ENCODE data around the gene UBQLN2. TPM values are rescaled to one million over a fixed set of nuclear protein-coding genes. Genes with fewer than 3 reads are reported as not detected.
A peak's percentile ranks its signal among the peaks of the same experiment; 100 is the strongest.

UBQLN2 gene
- total RNA-seq, 3 donors from 2014 or later, result 19.4 to 33.8 (median 20.3) TPM

DNA sequence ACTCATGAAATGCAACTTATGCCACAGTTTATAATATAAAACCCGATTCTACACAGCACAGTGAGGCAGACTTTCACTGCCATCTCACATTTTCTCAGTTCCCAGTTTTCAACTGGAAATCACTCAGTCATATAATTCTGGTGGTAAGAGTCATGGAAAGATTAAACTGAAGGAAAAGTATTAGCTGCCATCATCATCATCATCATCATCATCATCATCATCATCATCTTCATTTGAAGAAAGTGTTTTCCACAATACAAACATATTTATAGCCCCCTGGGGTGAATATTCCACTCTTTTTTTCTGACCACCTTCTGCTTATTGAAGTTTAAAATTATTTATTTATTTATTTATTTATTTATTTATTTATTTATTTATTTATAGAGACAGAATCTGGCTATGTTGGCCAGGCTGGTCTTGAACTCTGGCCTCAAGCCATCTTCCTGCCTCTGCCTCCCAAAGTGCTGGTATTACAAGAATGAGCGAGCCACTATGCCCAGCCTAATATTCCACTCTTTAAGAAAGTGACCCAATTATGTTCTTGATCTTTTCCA lies 6.0 kb upstream of the UBQLN2 start:
- no peaks in the 10 kb centered on the region for H3K36me3 ChIP-seq (ENCODE audit: low read depth)
- no peaks in the 10 kb centered on the region for H3K4me1 ChIP-seq (ENCODE audit: low read depth)
- ATAC-seq (no peak), DNase-seq (no peak)
- no peaks in the 10 kb centered on the region for H3K9me3 ChIP-seq
- H3K4me3 ChIP-seq, result no peak overlapping the region
- intact Hi-C loops (cut with DNase I, micrococcal nuclease), result no loop called here
- TF ChIP-seq, protein P1, sequence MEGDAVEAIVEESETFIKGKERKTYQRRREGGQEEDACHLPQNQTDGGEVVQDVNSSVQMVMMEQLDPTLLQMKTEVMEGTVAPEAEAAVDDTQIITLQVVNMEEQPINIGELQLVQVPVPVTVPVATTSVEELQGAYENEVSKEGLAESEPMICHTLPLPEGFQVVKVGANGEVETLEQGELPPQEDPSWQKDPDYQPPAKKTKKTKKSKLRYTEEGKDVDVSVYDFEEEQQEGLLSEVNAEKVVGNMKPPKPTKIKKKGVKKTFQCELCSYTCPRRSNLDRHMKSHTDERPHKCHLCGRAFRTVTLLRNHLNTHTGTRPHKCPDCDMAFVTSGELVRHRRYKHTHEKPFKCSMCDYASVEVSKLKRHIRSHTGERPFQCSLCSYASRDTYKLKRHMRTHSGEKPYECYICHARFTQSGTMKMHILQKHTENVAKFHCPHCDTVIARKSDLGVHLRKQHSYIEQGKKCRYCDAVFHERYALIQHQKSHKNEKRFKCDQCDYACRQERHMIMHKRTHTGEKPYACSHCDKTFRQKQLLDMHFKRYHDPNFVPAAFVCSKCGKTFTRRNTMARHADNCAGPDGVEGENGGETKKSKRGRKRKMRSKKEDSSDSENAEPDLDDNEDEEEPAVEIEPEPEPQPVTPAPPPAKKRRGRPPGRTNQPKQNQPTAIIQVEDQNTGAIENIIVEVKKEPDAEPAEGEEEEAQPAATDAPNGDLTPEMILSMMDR (IDR thresholded peaks at IDR 0.05), result no peak

DNA sequence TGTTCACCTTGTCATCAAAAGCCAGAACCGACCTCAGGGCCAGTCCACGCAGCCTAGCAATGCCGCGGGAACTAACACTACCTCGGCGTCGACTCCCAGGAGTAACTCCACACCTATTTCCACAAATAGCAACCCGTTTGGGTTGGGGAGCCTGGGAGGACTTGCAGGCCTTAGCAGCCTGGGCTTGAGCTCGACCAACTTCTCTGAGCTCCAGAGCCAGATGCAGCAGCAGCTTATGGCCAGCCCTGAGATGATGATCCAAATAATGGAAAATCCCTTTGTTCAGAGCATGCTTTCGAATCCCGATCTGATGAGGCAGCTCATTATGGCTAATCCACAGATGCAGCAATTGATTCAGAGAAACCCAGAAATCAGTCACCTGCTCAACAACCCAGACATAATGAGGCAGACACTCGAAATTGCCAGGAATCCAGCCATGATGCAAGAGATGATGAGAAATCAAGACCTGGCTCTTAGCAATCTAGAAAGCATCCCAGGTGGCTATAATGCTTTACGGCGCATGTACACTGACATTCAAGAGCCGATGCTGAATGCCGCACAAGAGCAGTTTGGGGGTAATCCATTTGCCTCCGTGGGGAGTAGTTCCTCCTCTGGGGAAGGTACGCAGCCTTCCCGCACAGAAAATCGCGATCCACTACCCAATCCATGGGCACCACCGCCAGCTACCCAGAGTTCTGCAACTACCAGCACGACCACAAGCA lies 898 bp downstream of the UBQLN2 start:
- ATAC-seq (peak; percentile 37), DNase-seq (peak; percentile 32 to 52 (median 38))
- Histone ChIP-seq H3K4me1 (ENCODE audit: low read depth) (peaks cover 6% of the 10 kb centered on the region), H3K4me3 (peak overlapping the region; percentile 34), H3K9me3 (no peaks in the 10 kb centered on the region), H3K36me3 (ENCODE audit: low read depth) (no peaks in the 10 kb centered on the region)
- intact Hi-C loops (cut with DNase I, micrococcal nuclease), result no loop called here
- TF ChIP-seq, protein P1 (IDR thresholded peaks at IDR 0.05), result no peak

DNA sequence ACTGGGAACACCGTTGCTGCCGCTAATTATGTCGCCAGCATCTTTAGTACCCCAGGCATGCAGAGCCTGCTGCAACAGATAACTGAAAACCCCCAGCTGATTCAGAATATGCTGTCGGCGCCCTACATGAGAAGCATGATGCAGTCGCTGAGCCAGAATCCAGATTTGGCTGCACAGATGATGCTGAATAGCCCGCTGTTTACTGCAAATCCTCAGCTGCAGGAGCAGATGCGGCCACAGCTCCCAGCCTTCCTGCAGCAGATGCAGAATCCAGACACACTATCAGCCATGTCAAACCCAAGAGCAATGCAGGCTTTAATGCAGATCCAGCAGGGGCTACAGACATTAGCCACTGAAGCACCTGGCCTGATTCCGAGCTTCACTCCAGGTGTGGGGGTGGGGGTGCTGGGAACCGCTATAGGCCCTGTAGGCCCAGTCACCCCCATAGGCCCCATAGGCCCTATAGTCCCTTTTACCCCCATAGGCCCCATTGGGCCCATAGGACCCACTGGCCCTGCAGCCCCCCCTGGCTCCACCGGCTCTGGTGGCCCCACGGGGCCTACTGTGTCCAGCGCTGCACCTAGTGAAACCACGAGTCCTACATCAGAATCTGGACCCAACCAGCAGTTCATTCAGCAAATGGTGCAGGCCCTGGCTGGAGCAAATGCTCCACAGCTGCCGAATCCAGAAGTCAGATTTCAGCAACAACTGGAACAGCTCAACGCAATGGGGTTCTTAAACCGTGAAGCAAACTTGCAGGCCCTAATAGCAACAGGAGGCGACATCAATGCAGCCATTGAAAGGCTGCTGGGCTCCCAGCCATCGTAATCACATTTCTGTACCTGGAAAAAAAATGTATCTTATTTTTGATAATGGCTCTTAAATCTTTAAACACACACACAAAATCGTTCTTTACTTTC lies 1.8 kb downstream of the UBQLN2 start:
- intact Hi-C loops (cut with DNase I, micrococcal nuclease), result no loop called here
- TF ChIP-seq, protein P1 (IDR thresholded peaks at IDR 0.05), result no peak
- Histone ChIP-seq H3K9me3 (no peaks in the 10 kb centered on the region), H3K4me3 (no peak overlapping the region), H3K36me3 (ENCODE audit: low read depth) (no peaks in the 10 kb centered on the region), H3K4me1 (ENCODE audit: low read depth) (peaks cover 6% of the 10 kb centered on the region)
- ATAC-seq (no peak), DNase-seq (peak in 2 of 3 donors; percentile 4 to 33)

DNA sequence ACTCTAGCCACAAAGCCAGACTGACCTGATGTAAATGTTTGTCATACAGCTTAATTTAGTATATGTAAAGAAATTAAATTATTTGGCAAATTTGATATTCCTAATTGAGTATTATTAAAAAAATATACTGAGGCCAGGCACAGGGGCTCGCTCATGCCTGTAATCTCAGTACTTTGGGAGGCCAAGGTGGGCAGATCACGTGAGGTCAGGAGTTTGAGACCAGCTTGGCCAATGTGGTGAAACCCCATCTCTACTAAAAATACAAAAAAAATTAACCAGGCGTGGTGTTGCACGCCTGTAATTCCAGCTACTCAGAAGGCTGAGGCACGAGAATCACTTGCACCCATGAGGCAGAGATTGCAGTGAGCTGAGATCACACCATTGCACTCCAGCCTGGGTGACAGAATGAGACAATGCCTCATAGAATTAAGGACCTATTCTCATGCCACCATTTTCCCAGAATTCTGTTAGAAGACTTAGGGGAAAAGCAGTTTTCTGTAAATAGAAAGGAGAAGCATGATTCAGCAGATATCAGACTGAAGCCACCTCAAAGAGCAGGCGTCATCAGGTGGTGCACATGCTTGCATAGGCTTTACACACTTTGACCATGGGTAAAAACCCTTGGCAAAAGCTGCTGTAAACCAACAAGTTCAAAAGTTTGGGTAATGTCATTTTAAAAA lies 6.1 kb downstream of the UBQLN2 start:
- H3K9me3 ChIP-seq, result no peaks in the 10 kb centered on the region
- intact Hi-C loops (cut with DNase I, micrococcal nuclease), result no loop called here
- no peaks in the 10 kb centered on the region for H3K36me3 ChIP-seq (ENCODE audit: low read depth)
- no peak overlapping the region for H3K4me3 ChIP-seq
- TF ChIP-seq, protein P1 (IDR thresholded peaks at IDR 0.05), result no peak
- ATAC-seq (no peak), DNase-seq (no peak)
- H3K4me1 ChIP-seq (ENCODE audit: low read depth), result peaks cover 6% of the 10 kb centered on the region

DNA sequence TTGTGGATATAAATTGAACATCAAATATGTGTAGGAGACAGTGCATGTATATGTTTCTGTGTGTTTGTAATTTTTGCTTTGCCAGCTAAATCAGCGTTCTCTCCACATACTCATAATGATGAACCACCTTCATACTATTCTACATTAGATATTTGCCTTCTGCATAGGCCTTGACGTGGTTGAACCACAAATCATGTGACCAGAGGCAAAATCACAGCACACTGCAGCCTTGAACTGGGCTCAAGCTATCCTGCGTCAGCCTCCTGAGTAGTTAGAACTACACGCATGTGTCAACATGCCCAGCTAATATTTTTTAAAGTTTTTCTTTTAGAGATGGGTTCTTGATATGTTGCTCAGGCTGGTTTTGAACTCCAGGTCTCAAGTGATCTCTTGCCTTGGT lies 9.5 kb downstream of the UBQLN2 start:
- Histone ChIP-seq H3K36me3 (ENCODE audit: low read depth) (no peaks in the 10 kb centered on the region), H3K9me3 (no peaks in the 10 kb centered on the region), H3K4me3 (no peak overlapping the region), H3K4me1 (ENCODE audit: low read depth) (no peaks in the 10 kb centered on the region)
- DNase-seq, result no peak
- no peak for ATAC-seq
- TF ChIP-seq, protein P1 (IDR thresholded peaks at IDR 0.05), result no peak
- intact Hi-C loops (cut with DNase I, micrococcal nuclease), result no loop called here
